Caco-2 (cell line): ENCODE results near the gene ABHD5. TPM values are rescaled to one million over a fixed set of nuclear protein-coding genes. Genes with fewer than 3 reads are reported as not detected.

ENCODE experiments used
- BruUV-seq: library from RNA; stranded (reverse); fragments of 400-500 nt; replicated peaks from 2 replicates; lab custom pipeline; 2021; lab: Mats Ljungman, UMichigan
- CTCF ChIA-PET: fragments of 300-600 bp; sonication (Branson Sonifier 250); formaldehyde crosslinking; loops from one replicate; lab custom pipeline; 2022; ENCODE audit warnings: antibody characterized with exemption; lab: Charles Lee
- POLR2A ChIA-PET: fragments of 300-600 bp; sonication (Branson Sonifier 250); formaldehyde crosslinking; loops from one replicate; lab custom pipeline; 2022; ENCODE audit warnings: antibody characterized with exemption; lab: Charles Lee
- DNase-seq, 2 experiments: peaks; one replicate each; pipeline versions ENCODE4 v3.0.0 to v3.0.0-alpha.2; 2020 to 2022
- H3K27me3 ChIP-seq: replicated peaks from 2 replicates; pipeline ENCODE4 v1.6.0; 2011; ENCODE audit warnings: low read length; ENCODE audit not compliant: control insufficient read depth, insufficient read depth
- H3K36me3 ChIP-seq: 2 replicates; pipeline ENCODE4 v1.5.1; 2011; ENCODE audit warnings: low read length; ENCODE audit not compliant: control insufficient read depth, insufficient read depth
- H3K4me1 ChIP-seq: fragments of 250-450 bp; sonication (Bioruptor Pico); 2 replicates; pipeline ENCODE4 v1.5.1; 2020; ENCODE audit warnings: mild to moderate bottlenecking
- H3K4me3 ChIP-seq: 2 replicates; pipeline ENCODE4 v1.5.1; 2011; ENCODE audit warnings: low read depth, mild to moderate bottlenecking, control low read depth, low read length
- H3K9me3 ChIP-seq: fragments of 250-450 bp; sonication (Bioruptor Pico); 2 replicates; pipeline ENCODE4 v1.5.1; 2020; ENCODE audit warnings: mild to moderate bottlenecking, moderate library complexity
- H3K27ac Mint-ChIP-seq: one replicate; pipeline ENCODE4 v1.8.0; 2022; ENCODE audit warnings: mixed read lengths; ENCODE audit not compliant: unreplicated experiment
- H3K27me3 Mint-ChIP-seq: one replicate; pipeline ENCODE4 v1.8.0; 2022; ENCODE audit warnings: mixed read lengths; ENCODE audit not compliant: insufficient read depth, unreplicated experiment
- H3K36me3 Mint-ChIP-seq: one replicate; pipeline ENCODE4 v1.8.0; 2022; ENCODE audit warnings: mild to moderate bottlenecking, mixed read lengths; ENCODE audit not compliant: insufficient read depth, unreplicated experiment
- H3K4me1 Mint-ChIP-seq: one replicate; pipeline ENCODE4 v1.8.0; 2022; ENCODE audit warnings: low read depth, mixed read lengths; ENCODE audit not compliant: unreplicated experiment
- H3K4me3 Mint-ChIP-seq: one replicate; pipeline ENCODE4 v1.8.0; 2022; ENCODE audit warnings: mild to moderate bottlenecking, moderate library complexity, mixed read lengths; ENCODE audit not compliant: unreplicated experiment
- H3K9me3 Mint-ChIP-seq: one replicate; pipeline ENCODE4 v1.8.0; 2022; ENCODE audit warnings: mixed read lengths; ENCODE audit not compliant: unreplicated experiment
- intact Hi-C: fragments of 100-400 bp; cut with micrococcal nuclease; formaldehyde crosslinking; loops from one replicate; pipeline ENCODE4 v1.10.0; 2022; ENCODE audit not compliant: unreplicated experiment
- total RNA-seq: library from RNA; stranded (reverse); gene quantifications from 2 replicates; pipeline ENCODE4 v1.2.3, GENCODE V29; 2022
- TF ChIP-seq, protein P1 (sequence below), 2 experiments: fragments of 200-600 bp in 1 of 2; IDR thresholded peaks; 1 replicate in 1 of 2; 2 replicates in 1 of 2; pipeline versions ENCODE4 v1.5.1 to v1.8.0; 2011 to 2022; ENCODE audit warnings: antibody characterized with exemption in 1 of 2, control low read depth in 1 of 2, inconsistent platforms in 1 of 2, low read depth in 1 of 2, low read length in 1 of 2, mild to moderate bottlenecking in 1 of 2, moderate library complexity in 1 of 2; ENCODE audit not compliant: insufficient read depth in 1 of 2, severe bottlenecking in 1 of 2, unreplicated experiment in 1 of 2

ABHD5 gene
- total RNA-seq, 1 experiment from 2014 or later, result 12.3 TPM

DNA sequence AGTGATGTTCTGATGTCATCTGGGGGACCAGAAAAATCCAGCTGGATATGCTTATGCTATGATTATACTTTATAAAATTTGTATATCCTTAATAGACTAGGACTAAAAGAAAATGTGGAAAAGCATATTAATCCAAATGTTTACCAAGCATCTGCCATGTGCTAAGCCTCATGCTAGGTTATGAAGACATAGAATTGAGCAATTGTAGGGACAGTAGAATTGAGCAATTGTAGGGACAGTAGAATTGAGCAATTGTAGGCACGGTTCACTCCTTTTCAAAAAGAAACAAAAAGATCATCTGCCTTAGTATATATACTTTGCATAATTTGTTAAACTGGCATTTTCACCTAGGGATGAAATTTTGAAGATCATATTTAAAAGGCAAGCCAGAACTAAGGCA lies 18.3 kb downstream of the ABHD5 start:
- POLR2A ChIA-PET, result no interaction called here
- TF ChIP-seq, protein P1, sequence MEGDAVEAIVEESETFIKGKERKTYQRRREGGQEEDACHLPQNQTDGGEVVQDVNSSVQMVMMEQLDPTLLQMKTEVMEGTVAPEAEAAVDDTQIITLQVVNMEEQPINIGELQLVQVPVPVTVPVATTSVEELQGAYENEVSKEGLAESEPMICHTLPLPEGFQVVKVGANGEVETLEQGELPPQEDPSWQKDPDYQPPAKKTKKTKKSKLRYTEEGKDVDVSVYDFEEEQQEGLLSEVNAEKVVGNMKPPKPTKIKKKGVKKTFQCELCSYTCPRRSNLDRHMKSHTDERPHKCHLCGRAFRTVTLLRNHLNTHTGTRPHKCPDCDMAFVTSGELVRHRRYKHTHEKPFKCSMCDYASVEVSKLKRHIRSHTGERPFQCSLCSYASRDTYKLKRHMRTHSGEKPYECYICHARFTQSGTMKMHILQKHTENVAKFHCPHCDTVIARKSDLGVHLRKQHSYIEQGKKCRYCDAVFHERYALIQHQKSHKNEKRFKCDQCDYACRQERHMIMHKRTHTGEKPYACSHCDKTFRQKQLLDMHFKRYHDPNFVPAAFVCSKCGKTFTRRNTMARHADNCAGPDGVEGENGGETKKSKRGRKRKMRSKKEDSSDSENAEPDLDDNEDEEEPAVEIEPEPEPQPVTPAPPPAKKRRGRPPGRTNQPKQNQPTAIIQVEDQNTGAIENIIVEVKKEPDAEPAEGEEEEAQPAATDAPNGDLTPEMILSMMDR (IDR thresholded peaks at IDR 0.05; ENCODE audit: insufficient read depth in 1 of 2, low read depth in 1 of 2, low read length in 1 of 2, severe bottlenecking in 1 of 2, unreplicated experiment in 1 of 2), result no peak
- H3K27ac Mint-ChIP-seq, result peak overlapping the region; percentile 53
- Histone ChIP-seq H3K4me1 (no peaks in the 10 kb centered on the region), H3K4me3 (no peak overlapping the region), H3K36me3 (no peaks in the 10 kb centered on the region), H3K9me3 (no peaks in the 10 kb centered on the region), H3K27me3 (no peaks in the 10 kb centered on the region)
- peaks cover 7% of the 10 kb centered on the region for H3K36me3 Mint-ChIP-seq
- BruUV-seq, result no TSS peak
- CTCF ChIA-PET, result no interaction called here
- H3K9me3 Mint-ChIP-seq, result no peaks in the 10 kb centered on the region
- H3K4me1 Mint-ChIP-seq, result no peaks in the 10 kb centered on the region
- H3K4me3 Mint-ChIP-seq, result no peak overlapping the region
- DNase-seq, result no peak
- intact Hi-C loops, result no loop called here
- H3K27me3 Mint-ChIP-seq, result no peaks in the 10 kb centered on the region

GRCh38 chr3:43710607-43711006 lies 19.9 kb downstream of the ABHD5 start:
- Histone ChIP-seq H3K27me3 (no peaks in the 10 kb centered on the region), H3K4me1 (no peaks in the 10 kb centered on the region), H3K9me3 (no peaks in the 10 kb centered on the region), H3K36me3 (no peaks in the 10 kb centered on the region), H3K4me3 (no peak overlapping the region)
- ChIA-PET POLR2A (no interaction called here), CTCF (no interaction called here)
- no TSS peak for BruUV-seq
- DNase-seq, result no peak
- no peaks in the 10 kb centered on the region for H3K27me3 Mint-ChIP-seq
- no peaks in the 10 kb centered on the region for H3K4me1 Mint-ChIP-seq
- TF ChIP-seq, protein P1 (IDR thresholded peaks at IDR 0.05; ENCODE audit: insufficient read depth in 1 of 2, low read depth in 1 of 2, low read length in 1 of 2, severe bottlenecking in 1 of 2, unreplicated experiment in 1 of 2), result no peak
- peaks cover 7% of the 10 kb centered on the region for H3K36me3 Mint-ChIP-seq
- no peak overlapping the region for H3K27ac Mint-ChIP-seq
- H3K9me3 Mint-ChIP-seq, result no peaks in the 10 kb centered on the region
- H3K4me3 Mint-ChIP-seq, result no peak overlapping the region
- intact Hi-C loops, result no loop called here

DNA sequence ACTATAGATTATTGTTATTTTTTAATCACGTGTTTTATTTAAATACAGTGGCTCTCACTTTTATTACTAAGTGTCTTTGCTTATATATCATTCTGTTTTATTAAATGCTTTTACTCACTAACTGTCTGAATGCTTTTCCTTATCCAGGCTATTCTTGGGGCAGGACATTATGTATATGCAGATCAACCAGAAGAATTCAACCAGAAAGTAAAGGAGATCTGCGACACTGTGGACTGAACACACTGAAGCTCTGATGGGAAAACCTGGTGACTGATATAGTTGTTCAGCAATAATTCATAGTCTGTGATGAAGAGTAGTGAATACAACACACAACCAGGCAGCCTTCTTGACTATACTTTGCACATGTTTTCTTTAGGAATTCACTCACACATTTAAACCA lies 27.6 kb downstream of the ABHD5 start:
- no peaks in the 10 kb centered on the region for H3K4me1 Mint-ChIP-seq
- TF ChIP-seq, protein P1 (IDR thresholded peaks at IDR 0.05; ENCODE audit: insufficient read depth in 1 of 2, low read depth in 1 of 2, low read length in 1 of 2, severe bottlenecking in 1 of 2, unreplicated experiment in 1 of 2), result no peak
- BruUV-seq, result no TSS peak
- H3K36me3 Mint-ChIP-seq, result peaks cover 7% of the 10 kb centered on the region
- H3K9me3 Mint-ChIP-seq, result no peaks in the 10 kb centered on the region
- H3K4me3 Mint-ChIP-seq, result no peak overlapping the region
- no peak overlapping the region for H3K27ac Mint-ChIP-seq
- ChIA-PET POLR2A (no interaction called here), CTCF (no interaction called here)
- no peak for DNase-seq
- Histone ChIP-seq H3K9me3 (no peaks in the 10 kb centered on the region), H3K4me3 (no peak overlapping the region), H3K4me1 (no peaks in the 10 kb centered on the region), H3K27me3 (no peaks in the 10 kb centered on the region), H3K36me3 (no peaks in the 10 kb centered on the region)
- intact Hi-C loops, result no loop called here
- no peaks in the 10 kb centered on the region for H3K27me3 Mint-ChIP-seq
